Brain microvascular endothelial cell (primary cell): ENCODE data around the gene FGF2.
A peak's percentile ranks its signal among the peaks of the same experiment; 100 is the strongest.

Experiments
- DNase-seq: peaks from one replicate; pipeline ENCODE4 v3.0.0-alpha.2; 2020
- H3K27ac ChIP-seq: fragments of 250-450 bp; sonication (Bioruptor Pico); 2 replicates; pipeline ENCODE4 v1.5.1; 2020; ENCODE audit warnings: mild to moderate bottlenecking, moderate library complexity
- H3K27me3 ChIP-seq: fragments of 250-450 bp; sonication (Bioruptor Pico); replicated peaks from 2 replicates; pipeline ENCODE4 v1.5.1; 2020; ENCODE audit warnings: mild to moderate bottlenecking
- H3K36me3 ChIP-seq: fragments of 250-450 bp; sonication (Bioruptor Pico); replicated peaks from 2 replicates; pipeline ENCODE4 v1.5.1; 2020; ENCODE audit warnings: mild to moderate bottlenecking
- H3K4me3 ChIP-seq: 2 replicates; pipeline ENCODE4 v1.5.1; 2011; ENCODE audit warnings: low read depth, mild to moderate bottlenecking, control low read depth, low read length, moderate library complexity
- CTCF ChIP-seq: IDR thresholded peaks from 2 replicates; pipeline ENCODE4 v1.5.1; 2011; ENCODE audit warnings: low read depth, mild to moderate bottlenecking, moderate library complexity, low read length, control low read depth, inconsistent platforms; ENCODE audit errors: missing control alignments
- in situ Hi-C: cut with HindIII; loops from 2 replicates; pipeline ENCODE4 v1.10.0; 2017; ENCODE audit warnings: low sequenced_read_pairs, low pct_ligation_motif_present

The FGF2 gene

DNA sequence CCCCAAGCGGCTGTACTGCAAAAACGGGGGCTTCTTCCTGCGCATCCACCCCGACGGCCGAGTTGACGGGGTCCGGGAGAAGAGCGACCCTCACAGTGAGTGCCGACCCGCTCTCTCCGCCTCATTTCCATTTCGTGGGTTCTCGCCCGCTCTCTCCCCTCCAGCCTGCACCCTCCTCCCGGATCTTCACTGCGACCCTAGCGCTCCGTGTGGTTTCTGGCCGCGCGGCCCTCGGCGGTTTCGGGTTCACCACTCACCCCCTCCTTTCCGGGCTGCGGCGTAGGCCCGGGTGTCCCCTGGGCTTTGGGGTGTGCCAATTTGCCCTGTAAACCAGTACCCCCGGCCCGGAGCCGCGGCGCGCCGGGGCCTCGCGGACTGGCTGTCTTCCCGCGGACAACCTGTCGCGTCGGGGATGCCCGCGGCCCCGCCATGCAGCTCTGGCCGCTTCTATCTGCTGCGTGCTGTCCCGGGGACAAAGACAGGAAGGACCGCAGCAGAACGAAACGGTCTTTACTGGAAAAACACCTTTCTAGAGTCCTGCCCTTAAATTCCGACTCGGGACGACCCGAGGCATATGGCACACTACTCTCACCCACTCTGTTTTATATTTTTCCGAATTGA, 737 bp downstream of the FGF2 start:
- DNase-seq = peak; percentile 20
- peak overlapping the region; percentile 68 for H3K27ac ChIP-seq

GRCh38 chr4:122827879-122828601, 1.4 kb downstream of the FGF2 start:
- TF ChIP-seq CTCF = peak; percentile 31
- Histone ChIP-seq H3K27ac (peak overlapping the region; percentile 68), H3K36me3 (no peaks in the 10 kb centered on the region), H3K4me3 (peak overlapping the region; percentile 84), H3K27me3 (no peaks in the 10 kb centered on the region)
- in situ Hi-C loops = no loop called here
- peak; percentile 42 for DNase-seq

More for the DNA sequence above, 737 bp downstream of the FGF2 start:
- H3K36me3 ChIP-seq = no peaks in the 10 kb centered on the region
- no peaks in the 10 kb centered on the region for H3K27me3 ChIP-seq
- in situ Hi-C loops = no loop called here
- peak; percentile 17 for TF ChIP-seq CTCF
- H3K4me3 ChIP-seq = peak overlapping the region; percentile 84

GRCh38 chr4:122830426-122831095, 3.9 kb downstream of the FGF2 start:
- no peak for TF ChIP-seq CTCF
- Histone ChIP-seq H3K36me3 (no peaks in the 10 kb centered on the region), H3K4me3 (no peak overlapping the region), H3K27me3 (no peaks in the 10 kb centered on the region), H3K27ac (no peak overlapping the region)
- no peak for DNase-seq
- in situ Hi-C loops = no loop called here

- no peaks in the 10 kb centered on the region for H3K27me3 ChIP-seq
- H3K27ac ChIP-seq = no peak overlapping the region
- H3K4me3 ChIP-seq = no peak overlapping the region
- in situ Hi-C loops = no loop called here
- no peak for TF ChIP-seq CTCF
- no peak for DNase-seq
- no peaks in the 10 kb centered on the region for H3K36me3 ChIP-seq
Observed at GRCh38 chr4:122831515-122832196, 5.0 kb downstream of the FGF2 start.

DNA sequence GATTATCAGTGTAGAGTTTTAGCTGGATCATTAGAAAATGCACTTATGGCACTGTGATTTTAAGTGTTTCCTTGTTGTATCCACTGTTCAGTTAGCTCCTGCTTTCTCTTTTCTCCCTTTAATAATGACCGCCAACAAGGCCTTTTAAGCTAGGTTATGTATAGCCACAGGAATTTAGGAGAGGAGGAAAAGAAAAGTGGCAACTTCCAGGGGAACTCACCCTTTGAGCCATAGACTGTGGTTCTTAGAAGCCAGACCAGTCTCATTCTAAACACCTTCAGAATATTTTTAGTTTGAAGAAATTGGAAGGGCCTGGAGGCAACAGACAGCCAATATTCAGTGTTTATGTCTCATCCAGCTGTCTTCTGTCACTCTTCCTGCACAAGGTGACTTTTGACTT, 6.1 kb downstream of the FGF2 start:
- no peak for DNase-seq
- in situ Hi-C loops = no loop called here
- H3K4me3 ChIP-seq = no peak overlapping the region
- no peak overlapping the region for H3K27ac ChIP-seq
- no peaks in the 10 kb centered on the region for H3K36me3 ChIP-seq
- no peak for TF ChIP-seq CTCF
- H3K27me3 ChIP-seq = no peaks in the 10 kb centered on the region
